ENCODE data around the gene BCAP29.

The BCAP29 gene

DNA sequence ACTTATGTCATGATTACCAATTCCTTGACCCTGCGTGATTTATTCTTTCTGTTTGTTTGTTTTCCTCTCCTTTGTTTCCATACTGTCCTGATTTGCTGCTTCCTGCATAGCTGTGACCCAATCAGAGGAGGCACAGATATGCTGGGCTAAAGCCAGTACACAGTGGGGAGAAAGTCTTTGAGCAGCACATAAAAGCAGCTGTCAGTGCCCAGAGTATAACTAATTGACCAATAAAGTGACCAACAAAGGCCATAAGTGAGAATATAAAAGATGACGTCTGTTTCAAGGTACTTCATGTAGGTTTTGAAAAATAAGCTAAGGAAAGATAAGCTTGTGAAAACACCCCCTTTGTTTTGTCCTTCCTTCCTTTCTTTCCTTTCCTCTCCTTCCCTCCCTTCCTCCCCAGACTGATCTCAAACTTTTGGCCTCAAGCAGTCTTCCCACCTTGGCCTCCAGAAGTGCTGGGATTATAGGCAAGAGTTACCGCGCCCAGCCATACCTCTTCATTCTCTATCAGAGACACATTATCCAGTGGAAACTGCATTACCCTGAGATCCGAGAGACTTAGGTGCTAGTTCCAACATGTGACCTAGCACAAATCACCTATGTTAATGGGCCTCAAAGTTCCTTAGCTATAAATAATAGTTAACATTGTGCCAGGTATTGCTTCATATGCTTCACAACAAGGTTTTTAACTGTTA, 17.0 kb downstream of the BCAP29 start:
- peaks cover 32% of the 10 kb centered on the region for H3K36me3 Mint-ChIP-seq (ENCODE audit: low read depth)
- no peak overlapping the region for H3K4me3 Mint-ChIP-seq
- H3K9me3 Mint-ChIP-seq: no peaks in the 10 kb centered on the region
- peaks cover 4% of the 10 kb centered on the region for H3K4me1 Mint-ChIP-seq (ENCODE audit: low read depth)
- no peak overlapping the region for H3K27ac Mint-ChIP-seq
- no peaks in the 10 kb centered on the region for H3K27me3 Mint-ChIP-seq (ENCODE audit: low read depth)

GRCh38 chr7:107597582-107597916, 17.5 kb downstream of the BCAP29 start:
- Mint-ChIP-seq H3K36me3 (ENCODE audit: low read depth) (peaks cover 30% of the 10 kb centered on the region), H3K27me3 (ENCODE audit: low read depth) (no peaks in the 10 kb centered on the region), H3K4me1 (ENCODE audit: low read depth) (peaks cover 4% of the 10 kb centered on the region), H3K27ac (no peak overlapping the region), H3K4me3 (no peak overlapping the region), H3K9me3 (no peaks in the 10 kb centered on the region)

DNA sequence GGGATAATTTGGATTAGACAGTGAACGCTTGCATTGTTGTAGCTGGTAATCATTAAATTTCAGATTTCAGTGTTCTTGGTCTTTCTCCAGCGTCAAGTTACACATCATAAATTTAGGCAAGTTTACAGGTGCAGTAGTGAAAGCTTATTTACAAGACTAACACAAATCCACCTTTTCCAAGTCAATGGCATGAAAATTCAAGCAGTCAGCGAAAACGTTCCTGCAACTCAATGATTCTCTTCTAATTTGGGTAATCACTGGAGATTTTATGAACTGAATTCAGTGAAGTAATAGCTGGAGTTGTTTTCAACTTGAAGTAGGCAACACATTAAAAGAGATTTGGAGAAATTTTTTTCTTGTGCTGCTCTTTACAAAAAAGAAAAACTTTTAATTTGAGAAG, 17.9 kb downstream of the BCAP29 start:
- Mint-ChIP-seq H3K4me3 (no peak overlapping the region), H3K27ac (no peak overlapping the region), H3K9me3 (no peaks in the 10 kb centered on the region), H3K27me3 (ENCODE audit: low read depth) (no peaks in the 10 kb centered on the region), H3K4me1 (ENCODE audit: low read depth) (peaks cover 4% of the 10 kb centered on the region), H3K36me3 (ENCODE audit: low read depth) (peaks cover 30% of the 10 kb centered on the region)

DNA sequence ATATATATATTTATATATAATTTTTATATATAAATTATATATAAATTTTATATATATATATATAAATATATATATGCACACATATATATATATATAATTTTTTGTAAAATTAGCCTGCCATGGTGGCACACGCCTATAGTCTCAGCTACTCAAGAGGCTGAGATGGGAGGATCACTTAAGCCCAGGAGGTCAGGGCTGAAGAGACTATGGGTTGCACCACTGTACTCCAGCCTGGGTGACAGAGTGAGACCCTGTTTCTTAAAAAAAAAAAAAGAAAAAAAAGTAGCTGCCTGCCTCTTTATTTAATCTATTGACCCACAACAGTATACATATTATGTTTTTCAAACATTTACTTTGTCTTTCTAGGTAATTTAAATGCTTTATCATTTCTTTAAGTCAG, 19.2 kb downstream of the BCAP29 start:
- peaks cover 4% of the 10 kb centered on the region for H3K4me1 Mint-ChIP-seq (ENCODE audit: low read depth)
- H3K27ac Mint-ChIP-seq: no peak overlapping the region
- peaks cover 27% of the 10 kb centered on the region for H3K36me3 Mint-ChIP-seq (ENCODE audit: low read depth)
- no peak overlapping the region for H3K4me3 Mint-ChIP-seq
- no peaks in the 10 kb centered on the region for H3K27me3 Mint-ChIP-seq (ENCODE audit: low read depth)
- H3K9me3 Mint-ChIP-seq: no peaks in the 10 kb centered on the region

GRCh38 chr7:107600816-107601215, 20.8 kb downstream of the BCAP29 start:
- no peak overlapping the region for H3K27ac Mint-ChIP-seq
- no peaks in the 10 kb centered on the region for H3K27me3 Mint-ChIP-seq (ENCODE audit: low read depth)
- no peaks in the 10 kb centered on the region for H3K9me3 Mint-ChIP-seq
- H3K4me3 Mint-ChIP-seq: no peak overlapping the region
- H3K36me3 Mint-ChIP-seq (ENCODE audit: low read depth): peaks cover 23% of the 10 kb centered on the region
- H3K4me1 Mint-ChIP-seq (ENCODE audit: low read depth): peaks cover 9% of the 10 kb centered on the region

DNA sequence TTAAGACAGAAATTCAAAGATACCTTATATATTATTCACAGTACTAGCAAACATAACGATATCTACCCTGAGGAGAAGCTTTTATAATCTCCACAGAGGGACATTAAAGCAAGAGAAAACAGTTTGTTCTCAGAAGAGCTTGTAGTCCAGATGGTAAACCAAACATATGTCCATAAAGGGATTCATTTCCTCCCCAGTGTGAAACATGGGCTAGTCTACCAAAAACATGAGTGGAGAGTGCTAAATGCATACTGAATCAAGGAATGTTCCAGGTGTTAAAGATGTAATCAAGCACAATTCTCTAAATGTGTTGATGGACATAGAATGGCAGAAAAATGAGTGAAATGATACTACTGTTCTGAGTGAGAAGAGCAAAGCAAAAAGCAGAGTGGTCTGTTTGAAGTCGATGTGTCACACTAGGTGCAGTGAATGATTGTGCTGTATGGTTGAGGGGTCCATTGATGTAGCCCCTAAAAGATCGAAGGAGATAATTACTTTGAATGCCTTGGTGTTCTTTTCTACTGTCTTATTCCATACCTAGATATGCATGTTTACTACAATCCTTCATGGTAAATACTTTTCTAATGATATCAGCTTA, 25.3 kb downstream of the BCAP29 start:
- Mint-ChIP-seq H3K27me3 (ENCODE audit: low read depth) (no peaks in the 10 kb centered on the region), H3K4me1 (ENCODE audit: low read depth) (peaks cover 5% of the 10 kb centered on the region), H3K9me3 (no peaks in the 10 kb centered on the region), H3K27ac (no peak overlapping the region), H3K4me3 (no peak overlapping the region), H3K36me3 (ENCODE audit: low read depth) (peaks cover 28% of the 10 kb centered on the region)

DNA sequence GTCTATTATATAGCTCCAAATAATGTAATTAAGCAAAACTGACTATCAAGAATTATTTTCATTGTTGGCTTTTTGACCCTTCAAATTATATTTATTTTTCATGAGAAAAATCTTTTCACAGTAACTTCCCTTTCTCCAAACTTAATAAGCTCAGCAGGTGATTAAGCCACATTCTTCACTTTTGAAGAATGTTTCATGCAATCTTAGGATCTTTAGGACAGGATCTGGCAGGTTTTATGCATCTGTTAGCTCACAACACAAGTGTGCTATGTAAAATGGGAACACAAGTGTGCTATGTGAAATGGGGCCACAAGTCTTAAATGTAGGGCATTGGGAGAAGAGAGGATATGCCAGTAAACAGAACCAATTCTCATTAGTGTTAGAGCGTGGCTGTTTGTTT, 26.3 kb downstream of the BCAP29 start:
- Mint-ChIP-seq H3K36me3 (ENCODE audit: low read depth) (peaks cover 23% of the 10 kb centered on the region), H3K27ac (no peak overlapping the region), H3K4me3 (no peak overlapping the region), H3K9me3 (no peaks in the 10 kb centered on the region), H3K27me3 (ENCODE audit: low read depth) (no peaks in the 10 kb centered on the region), H3K4me1 (ENCODE audit: low read depth) (peaks cover 5% of the 10 kb centered on the region)

- no peak overlapping the region for H3K4me3 Mint-ChIP-seq
- peaks cover 20% of the 10 kb centered on the region for H3K4me1 Mint-ChIP-seq (ENCODE audit: low read depth)
- H3K27ac Mint-ChIP-seq: no peak overlapping the region
- no peaks in the 10 kb centered on the region for H3K27me3 Mint-ChIP-seq (ENCODE audit: low read depth)
- H3K9me3 Mint-ChIP-seq: no peaks in the 10 kb centered on the region
- H3K36me3 Mint-ChIP-seq (ENCODE audit: low read depth): peaks cover 40% of the 10 kb centered on the region
Measured at GRCh38 chr7:107609811-107610261, 29.8 kb downstream of the BCAP29 start.

DNA sequence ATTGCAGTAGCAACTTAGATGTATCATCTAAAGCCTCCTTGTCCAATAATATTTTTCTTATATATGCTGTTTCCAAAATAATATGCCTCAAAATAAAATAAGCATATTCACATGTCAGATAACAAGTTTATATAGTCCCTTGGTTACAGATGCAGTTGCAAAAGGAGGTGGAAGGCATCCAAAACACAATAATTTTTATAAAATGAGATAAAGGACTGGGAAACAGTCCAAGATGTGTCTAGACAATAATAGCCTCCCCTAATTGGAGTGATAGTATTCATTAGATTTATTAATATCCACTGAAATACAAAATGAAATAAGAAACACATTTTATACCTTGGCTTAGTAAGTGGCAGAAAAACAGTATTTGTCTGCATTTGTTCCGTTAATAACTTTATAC, 30.3 kb downstream of the BCAP29 start:
- no peaks in the 10 kb centered on the region for H3K27me3 Mint-ChIP-seq (ENCODE audit: low read depth)
- no peak overlapping the region for H3K27ac Mint-ChIP-seq
- peaks cover 37% of the 10 kb centered on the region for H3K36me3 Mint-ChIP-seq (ENCODE audit: low read depth)
- no peak overlapping the region for H3K4me3 Mint-ChIP-seq
- H3K9me3 Mint-ChIP-seq: no peaks in the 10 kb centered on the region
- peaks cover 21% of the 10 kb centered on the region for H3K4me1 Mint-ChIP-seq (ENCODE audit: low read depth)

DNA sequence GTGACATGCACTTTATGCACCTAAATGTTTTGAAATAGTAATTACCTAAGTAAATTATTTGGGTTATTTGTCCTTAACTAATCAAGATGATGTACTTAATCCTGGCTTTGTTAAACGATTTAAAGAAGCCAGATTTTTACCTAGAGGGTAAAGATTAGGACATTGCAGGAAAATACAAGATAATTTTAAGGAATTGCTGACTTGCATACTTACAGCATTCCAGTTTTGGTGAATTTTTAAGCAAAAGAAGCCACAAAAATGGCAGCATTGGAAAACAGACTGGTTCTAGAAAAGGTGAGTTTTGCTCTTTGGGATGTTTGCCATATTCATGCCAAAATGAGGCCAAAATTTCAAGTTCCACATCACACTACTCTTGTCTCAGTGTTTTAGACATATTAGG, 33.4 kb downstream of the BCAP29 start:
- no peaks in the 10 kb centered on the region for H3K9me3 Mint-ChIP-seq
- peaks cover 30% of the 10 kb centered on the region for H3K4me1 Mint-ChIP-seq (ENCODE audit: low read depth)
- no peak overlapping the region for H3K4me3 Mint-ChIP-seq
- peaks cover 41% of the 10 kb centered on the region for H3K36me3 Mint-ChIP-seq (ENCODE audit: low read depth)
- H3K27ac Mint-ChIP-seq: no peak overlapping the region
- H3K27me3 Mint-ChIP-seq (ENCODE audit: low read depth): no peaks in the 10 kb centered on the region

GRCh38 chr7:107613948-107614347, 33.9 kb downstream of the BCAP29 start:
- peaks cover 39% of the 10 kb centered on the region for H3K36me3 Mint-ChIP-seq (ENCODE audit: low read depth)
- peaks cover 30% of the 10 kb centered on the region for H3K4me1 Mint-ChIP-seq (ENCODE audit: low read depth)
- no peak overlapping the region for H3K27ac Mint-ChIP-seq
- no peaks in the 10 kb centered on the region for H3K9me3 Mint-ChIP-seq
- H3K4me3 Mint-ChIP-seq: no peak overlapping the region
- no peaks in the 10 kb centered on the region for H3K27me3 Mint-ChIP-seq (ENCODE audit: low read depth)

GRCh38 chr7:107614425-107614824, 34.4 kb downstream of the BCAP29 start:
- no peaks in the 10 kb centered on the region for H3K9me3 Mint-ChIP-seq
- no peak overlapping the region for H3K27ac Mint-ChIP-seq
- no peaks in the 10 kb centered on the region for H3K27me3 Mint-ChIP-seq (ENCODE audit: low read depth)
- H3K4me1 Mint-ChIP-seq (ENCODE audit: low read depth): peaks cover 30% of the 10 kb centered on the region
- peaks cover 35% of the 10 kb centered on the region for H3K36me3 Mint-ChIP-seq (ENCODE audit: low read depth)
- H3K4me3 Mint-ChIP-seq: no peak overlapping the region

DNA sequence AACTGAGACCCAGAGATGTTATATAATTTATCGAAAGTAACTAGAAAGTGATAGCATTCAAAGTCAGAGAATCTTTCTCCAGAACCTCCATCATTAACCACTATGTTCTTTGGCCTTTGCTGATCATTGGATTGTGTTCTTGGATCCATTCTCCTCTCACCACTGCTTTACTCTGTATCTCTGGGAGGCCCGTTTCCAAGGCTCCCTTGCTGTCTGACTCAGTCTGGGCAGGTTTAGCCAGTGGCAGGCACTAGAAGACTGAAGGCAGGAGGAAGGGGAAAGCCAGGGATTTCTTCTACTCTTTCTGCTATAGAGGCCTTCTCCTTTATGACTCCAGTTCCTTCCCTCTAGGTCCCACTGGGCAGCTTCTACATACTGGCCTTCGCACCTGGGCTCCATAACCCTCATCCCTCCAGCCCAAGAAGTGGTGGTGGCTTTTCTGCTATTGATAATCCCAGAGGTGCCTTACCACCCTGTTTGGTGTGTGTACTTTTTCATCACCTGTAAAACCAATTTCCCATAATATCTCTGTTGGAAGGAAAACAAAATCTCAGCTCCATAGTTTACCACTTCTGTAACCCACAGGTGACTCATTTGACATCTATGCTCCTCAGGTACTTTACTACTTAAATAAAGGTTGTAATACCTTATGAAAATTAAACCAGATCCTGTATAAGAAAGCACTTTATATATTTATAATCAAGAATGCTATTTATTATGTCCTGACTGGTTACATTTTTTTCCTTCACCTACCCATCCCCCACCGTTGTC, 36.0 kb downstream of the BCAP29 start:
- H3K36me3 Mint-ChIP-seq (ENCODE audit: low read depth): peaks cover 35% of the 10 kb centered on the region
- H3K4me1 Mint-ChIP-seq (ENCODE audit: low read depth): peaks cover 30% of the 10 kb centered on the region
- no peaks in the 10 kb centered on the region for H3K9me3 Mint-ChIP-seq
- H3K27ac Mint-ChIP-seq: peak overlapping the region; percentile 32
- no peaks in the 10 kb centered on the region for H3K27me3 Mint-ChIP-seq (ENCODE audit: low read depth)
- no peak overlapping the region for H3K4me3 Mint-ChIP-seq

- peaks cover 7% of the 10 kb centered on the region for H3K9me3 Mint-ChIP-seq
- peaks cover 14% of the 10 kb centered on the region for H3K36me3 Mint-ChIP-seq (ENCODE audit: low read depth)
- no peaks in the 10 kb centered on the region for H3K4me1 Mint-ChIP-seq (ENCODE audit: low read depth)
- no peak overlapping the region for H3K4me3 Mint-ChIP-seq
- no peak overlapping the region for H3K27ac Mint-ChIP-seq
- no peaks in the 10 kb centered on the region for H3K27me3 Mint-ChIP-seq (ENCODE audit: low read depth)
Measured at GRCh38 chr7:107622429-107622828, 42.4 kb downstream of the BCAP29 start.

DNA sequence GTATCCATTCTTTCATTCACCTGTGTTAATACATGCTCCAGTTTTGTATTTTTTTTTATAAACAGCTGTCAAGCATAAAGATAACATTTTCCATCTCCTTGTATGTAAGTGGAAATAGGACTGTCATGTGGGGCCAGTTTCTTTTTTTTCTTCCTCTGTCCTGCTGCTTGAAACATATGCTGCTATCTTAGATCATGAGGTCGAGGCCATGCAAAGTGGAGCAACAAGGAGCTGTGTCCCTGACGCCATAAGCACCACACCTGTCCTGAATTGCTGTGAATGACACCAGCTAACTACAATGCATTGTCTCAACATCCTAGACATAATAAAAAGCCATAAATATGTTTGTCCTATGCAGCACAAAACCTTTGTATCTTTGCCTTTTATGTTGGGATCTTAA, 42.8 kb downstream of the BCAP29 start:
- Mint-ChIP-seq H3K4me1 (ENCODE audit: low read depth) (peaks cover 2% of the 10 kb centered on the region), H3K9me3 (peaks cover 7% of the 10 kb centered on the region), H3K27me3 (ENCODE audit: low read depth) (no peaks in the 10 kb centered on the region), H3K36me3 (ENCODE audit: low read depth) (peaks cover 14% of the 10 kb centered on the region), H3K4me3 (no peak overlapping the region), H3K27ac (no peak overlapping the region)

Data from T-helper 1 cell treated with Interleukin-12 subunit alpha and Interleukin-12 subunit beta and Interleukin-4 antibody, amounts not matched to agents 30 μg/mL and 1 μg/mL, for 36 hours (primary cell).